ENCODE measurements around the gene PHTF2. TPM values are rescaled to one million over a fixed set of nuclear protein-coding genes. Genes with fewer than 3 reads are reported as not detected.
A peak's percentile ranks its signal among the peaks of the same experiment; 100 is the strongest.

Gene PHTF2
- total and polyA plus RNA-seq, 4 donors: 5.1 to 37.1 (median 8.7) TPM

GRCh38 chr7:77985974-77986339 lies 187.4 kb downstream of the PHTF2 start:
- Histone ChIP-seq H3K9ac (ENCODE audit: insufficient read depth in 1 of 2, low read length in 2 of 2) (no peak overlapping the region), H3K36me3 (ENCODE audit: control insufficient read depth in 4 of 4, insufficient read depth in 4 of 4, low read length in 4 of 4) (no peaks in the 10 kb centered on the region), H3K27me3 (ENCODE audit: control insufficient read depth in 3 of 3, insufficient read depth in 3 of 3, low read length in 2 of 3) (no peaks in the 10 kb centered on the region), H3K9me3 (ENCODE audit: control insufficient read depth in 4 of 4, insufficient read depth in 3 of 4, low read length in 3 of 4) (peaks cover 0 to 6% (median 0%) of the 10 kb centered on the region in 4 donors), H3K4me1 (ENCODE audit: control insufficient read depth in 5 of 5, insufficient read depth in 5 of 5, low read length in 5 of 5) (no peaks in the 10 kb centered on the region), H3K27ac (ENCODE audit: low read depth in 1 of 2, low read length in 1 of 2) (no peak overlapping the region), H3K4me3 (no peak overlapping the region)
- WGBS, 2 donors: 82 to 95% methylated on average over 3 of the region's 3 CpGs
- DNase-seq (no peak), ATAC-seq (ENCODE audit: insufficient read depth, low FRiP score) (no peak)
- no peak for TF ChIP-seq CTCF (IDR thresholded peaks at IDR 0.05; ENCODE audit: control extremely low read depth, extremely low read depth)

- Histone ChIP-seq H3K27ac (ENCODE audit: low read depth in 1 of 2, low read length in 1 of 2) (no peak overlapping the region), H3K9me3 (ENCODE audit: control insufficient read depth in 4 of 4, insufficient read depth in 3 of 4, low read length in 3 of 4) (peaks cover 0 to 3% (median 0%) of the 10 kb centered on the region in 4 donors), H3K4me1 (ENCODE audit: control insufficient read depth in 5 of 5, insufficient read depth in 5 of 5, low read length in 5 of 5) (no peaks in the 10 kb centered on the region), H3K27me3 (ENCODE audit: control insufficient read depth in 3 of 3, insufficient read depth in 3 of 3, low read length in 2 of 3) (no peaks in the 10 kb centered on the region), H3K36me3 (ENCODE audit: control insufficient read depth in 4 of 4, insufficient read depth in 4 of 4, low read length in 4 of 4) (no peaks in the 10 kb centered on the region), H3K4me3 (no peak overlapping the region), H3K9ac (ENCODE audit: insufficient read depth in 1 of 2, low read length in 2 of 2) (no peak overlapping the region)
- no peak for DNase-seq
- 72 to 80% methylated on average over 6 of the region's 6 CpGs for WGBS, 2 donors
- no peak for ATAC-seq (ENCODE audit: insufficient read depth, low FRiP score)
- TF ChIP-seq CTCF (IDR thresholded peaks at IDR 0.05; ENCODE audit: control extremely low read depth, extremely low read depth): no peak
Measured at GRCh38 chr7:77989981-77990566, 191.5 kb downstream of the PHTF2 start.

GRCh38 chr7:77991656-77992055 lies 193.1 kb downstream of the PHTF2 start:
- ATAC-seq (ENCODE audit: insufficient read depth, low FRiP score) (no peak), DNase-seq (no peak)
- Histone ChIP-seq H3K27me3 (ENCODE audit: control insufficient read depth in 3 of 3, insufficient read depth in 3 of 3, low read length in 2 of 3) (no peaks in the 10 kb centered on the region), H3K4me1 (ENCODE audit: control insufficient read depth in 5 of 5, insufficient read depth in 5 of 5, low read length in 5 of 5) (no peaks in the 10 kb centered on the region), H3K27ac (ENCODE audit: low read depth in 1 of 2, low read length in 1 of 2) (no peak overlapping the region), H3K36me3 (ENCODE audit: control insufficient read depth in 4 of 4, insufficient read depth in 4 of 4, low read length in 4 of 4) (no peaks in the 10 kb centered on the region), H3K4me3 (no peak overlapping the region), H3K9ac (ENCODE audit: insufficient read depth in 1 of 2, low read length in 2 of 2) (no peak overlapping the region), H3K9me3 (ENCODE audit: control insufficient read depth in 4 of 4, insufficient read depth in 3 of 4, low read length in 3 of 4) (peaks cover 0 to 3% (median 0%) of the 10 kb centered on the region in 4 donors)
- 92 to 94% methylated on average over 4 of the region's 4 CpGs for WGBS, 2 donors
- TF ChIP-seq CTCF (IDR thresholded peaks at IDR 0.05; ENCODE audit: control extremely low read depth, extremely low read depth): no peak

DNA sequence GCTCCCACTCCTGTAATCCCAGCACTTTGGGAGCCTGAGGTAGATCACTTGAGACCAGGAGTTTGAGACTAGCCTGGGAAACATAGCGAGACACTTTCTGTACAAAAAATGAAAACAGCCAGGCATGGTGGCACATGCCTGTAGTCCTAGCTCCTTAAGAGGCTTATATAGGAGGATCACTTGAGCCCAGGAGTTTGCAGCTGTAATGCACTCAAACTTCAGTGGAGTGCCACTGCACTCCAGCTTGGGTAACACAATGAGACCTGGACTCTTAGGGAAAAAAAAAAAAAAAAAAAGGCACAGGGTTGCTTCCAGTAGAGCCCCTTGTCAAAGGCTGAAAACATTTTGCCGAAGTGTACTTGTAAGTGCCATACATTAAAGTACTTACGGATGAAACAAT lies 195.3 kb downstream of the PHTF2 start:
- 75 to 90% methylated on average over 3 of the region's 3 CpGs for WGBS, 2 donors
- ATAC-seq (ENCODE audit: insufficient read depth, low FRiP score): no peak
- H3K4me1 ChIP-seq (ENCODE audit: control insufficient read depth in 5 of 5, insufficient read depth in 5 of 5, low read length in 5 of 5): no peaks in the 10 kb centered on the region

More for the DNA sequence above, 195.3 kb downstream of the PHTF2 start:
- TF ChIP-seq CTCF (IDR thresholded peaks at IDR 0.05; ENCODE audit: control extremely low read depth, extremely low read depth): no peak
- Histone ChIP-seq H3K4me3 (no peak overlapping the region), H3K27ac (ENCODE audit: low read depth in 1 of 2, low read length in 1 of 2) (no peak overlapping the region), H3K9ac (ENCODE audit: insufficient read depth in 1 of 2, low read length in 2 of 2) (no peak overlapping the region), H3K36me3 (ENCODE audit: control insufficient read depth in 4 of 4, insufficient read depth in 4 of 4, low read length in 4 of 4) (no peaks in the 10 kb centered on the region), H3K27me3 (ENCODE audit: control insufficient read depth in 3 of 3, insufficient read depth in 3 of 3, low read length in 2 of 3) (no peaks in the 10 kb centered on the region), H3K9me3 (ENCODE audit: control insufficient read depth in 4 of 4, insufficient read depth in 3 of 4, low read length in 3 of 4) (peaks cover 0 to 3% (median 0%) of the 10 kb centered on the region in 4 donors)
- peak; percentile 30 to 71 (median 60) for DNase-seq

Data from lung (tissue), 12 donors.